Measurements from ENCODE around the gene NDST1. TPM values are rescaled to one million over a fixed set of nuclear protein-coding genes. Genes with fewer than 3 reads are reported as not detected.

The NDST1 gene
- total and polyA plus RNA-seq, 10 of the 15 experiments (the other 5 are each of a cell fraction or from before 2014, with no cell fraction given) = 0.20 to 53.5 (median 12.9) TPM

- Histone ChIP-seq H4K20me1 (ENCODE audit: control insufficient read depth, insufficient read depth) (no peaks in the 10 kb centered on the region), H3K27me3 (replicated peaks in 1 of 2; ENCODE audit: control insufficient read depth in 2 of 2, insufficient read depth in 2 of 2, low read length in 1 of 2) (no peaks in the 10 kb centered on the region), H3K4me3 (no peak overlapping the region), H3K9me3 (replicated peaks; ENCODE audit: control insufficient read depth, insufficient read depth, low read length) (no peaks in the 10 kb centered on the region), H3K27ac (ENCODE audit: control insufficient read depth, insufficient read depth) (no peak overlapping the region), H3K36me3 (ENCODE audit: control insufficient read depth in 2 of 2, insufficient read depth in 2 of 2, low read length in 1 of 2) (peaks cover 7 to 9% of the 10 kb centered on the region in 2 experiments; a peak in 3 of 4 replicates), H3K9ac (ENCODE audit: control insufficient read depth, insufficient read depth, low read length) (no peak overlapping the region), H3K79me2 (ENCODE audit: control insufficient read depth, insufficient read depth, low read length) (peaks cover 46% of the 10 kb centered on the region), H3K4me1 (ENCODE audit: control insufficient read depth, insufficient read depth, low read length) (peaks cover 39% of the 10 kb centered on the region), H3K4me2 (ENCODE audit: control insufficient read depth, insufficient read depth) (no peak overlapping the region), H2AFZ (ENCODE audit: control insufficient read depth, low read depth, low read length) (no peak overlapping the region)
- ChIA-PET RAD21 (ENCODE audit: unreplicated experiment) (interaction anchor here (0.7 to 10.2 kb wide), 2 partner anchors 33 to 105 kb away, joined by 4 to 143 read pairs; no protein-coding TSS in a partner anchor), SMC1A (ENCODE audit: uncharacterized antibody, unreplicated experiment) (interaction anchor here (0.6 to 6.5 kb wide), 5 partner anchors 9 to 537 kb away, joined by 3 to 65 read pairs (median 3); no protein-coding TSS in a partner anchor), CTCF (interaction anchor here (0.6 to 8.4 kb wide), 3 partner anchors 34 to 92 kb away, joined by 3 to 132 read pairs (median 4); no protein-coding TSS in a partner anchor), POLR2A (interaction anchor here (0.7 kb wide), 1 partner anchor 64 kb away, joined by 6 read pairs; no protein-coding TSS in a partner anchor)
- 78% methylated on average over 6 of the region's 6 CpGs for WGBS (ENCODE audit: insufficient coverage, insufficient replicate concordance, low lambda C conversion rate, missing lambda C conversion rate)
- FAIRE-seq (no peak), ATAC-seq (no peak), DNase-seq (ENCODE audit: low read depth, low spot score) (no peak)
- TF ChIP-seq ZBTB4 (CRISPR knock-in tag; IDR thresholded peaks at IDR 0.05) = no peak
- no peak for TF ChIP-seq PKNOX1 (IDR thresholded peaks at IDR 0.05)
- no peak for TF ChIP-seq HDAC6 (IDR thresholded peaks at IDR 0.05; ENCODE audit: unreplicated experiment)
- no peak for TF ChIP-seq ZNF622 (IDR thresholded peaks at IDR 0.05)
- no peak for TF ChIP-seq HDGF (IDR thresholded peaks at IDR 0.05)
- TF ChIP-seq KLF5 (IDR thresholded peaks at IDR 0.05; ENCODE audit: partially characterized antibody) = no peak
- intact Hi-C loops (cut with micrococcal nuclease; ENCODE audit: unreplicated experiment) (no loop called here), in situ Hi-C loops (cut with MboI) (no loop called here)
- BruUV-seq (replicated peaks) = no TSS peak
Observed at GRCh38 chr5:150492621-150493020, 15.3 kb upstream of the NDST1 start.

Measured in GM12878 (cell line).